ENCODE results near the gene PJA1.

PJA1 gene

GRCh38 chrX:69163936-69164741, 1.1 kb downstream of the PJA1 start:
- DNase-seq: no peak

GRCh38 chrX:69162361-69162865, 2.8 kb downstream of the PJA1 start:
- no peak for DNase-seq

- DNase-seq: no peak
These were observed 3.4 kb downstream of the PJA1 start for GRCh38 chrX:69161786-69162349.

GRCh38 chrX:69161371-69161770, 3.9 kb downstream of the PJA1 start:
- DNase-seq: no peak

GRCh38 chrX:69158166-69158980, 6.9 kb downstream of the PJA1 start:
- peak; percentile 15 for DNase-seq

- DNase-seq: no peak
These were observed 8.6 kb downstream of the PJA1 start for GRCh38 chrX:69156638-69157037.

- no peak for DNase-seq
These were observed 9.3 kb downstream of the PJA1 start for GRCh38 chrX:69155786-69156520.

- DNase-seq: no peak
These were observed 11.2 kb downstream of the PJA1 start for GRCh38 chrX:69154051-69154450.

GRCh38 chrX:69153060-69153730, 12.1 kb downstream of the PJA1 start:
- DNase-seq: no peak

GRCh38 chrX:69152417-69152841, 12.8 kb downstream of the PJA1 start:
- peak; percentile 25 for DNase-seq

- DNase-seq: no peak
These were observed 13.4 kb downstream of the PJA1 start for GRCh38 chrX:69151866-69152284.

GRCh38 chrX:69150281-69150960, 14.8 kb downstream of the PJA1 start:
- DNase-seq: no peak

- no peak for DNase-seq
These were observed 15.6 kb downstream of the PJA1 start for GRCh38 chrX:69149466-69150280.

GRCh38 chrX:69148946-69149345, 16.3 kb downstream of the PJA1 start:
- DNase-seq: no peak

- DNase-seq: no peak
These were observed 18.5 kb downstream of the PJA1 start for GRCh38 chrX:69146739-69147138.

- no peak for DNase-seq
These were observed 19.5 kb downstream of the PJA1 start for GRCh38 chrX:69145714-69146113.

- no peak for DNase-seq
These were observed 20.2 kb downstream of the PJA1 start for GRCh38 chrX:69144838-69145680.

- DNase-seq: no peak
These were observed 21.7 kb downstream of the PJA1 start for GRCh38 chrX:69143530-69143929.

- no peak for DNase-seq
These were observed 22.3 kb downstream of the PJA1 start for GRCh38 chrX:69142788-69143469.
